ENCODE results near the gene OPCML. TPM values are rescaled to one million over a fixed set of nuclear protein-coding genes. Genes with fewer than 3 reads are reported as not detected.

The OPCML gene
- total RNA-seq, 1 experiment from 2014 or later: not detected

- no peaks in the 10 kb centered on the region for H3K36me3 ChIP-seq (ENCODE audit: control insufficient read depth, insufficient read depth, low read length)
- POLR2A ChIA-PET: no interaction called here
- DNase-seq: no peak
- no peaks in the 10 kb centered on the region for H3K9me3 ChIP-seq
- Mint-ChIP-seq H3K27me3 (ENCODE audit: insufficient read depth, unreplicated experiment) (peaks cover 12% of the 10 kb centered on the region), H3K27ac (ENCODE audit: unreplicated experiment) (no peak overlapping the region), H3K36me3 (ENCODE audit: insufficient read depth, unreplicated experiment) (no peaks in the 10 kb centered on the region), H3K9me3 (ENCODE audit: unreplicated experiment) (no peaks in the 10 kb centered on the region), H3K4me3 (ENCODE audit: unreplicated experiment) (no peak overlapping the region), H3K4me1 (ENCODE audit: low read depth, unreplicated experiment) (no peaks in the 10 kb centered on the region)
- no peak for TF ChIP-seq CTCF (IDR thresholded peaks at IDR 0.05; ENCODE audit: insufficient read depth in 1 of 2, low read depth in 1 of 2, low read length in 1 of 2, severe bottlenecking in 1 of 2, unreplicated experiment in 1 of 2)
- H3K4me3 ChIP-seq (ENCODE audit: low read depth, low read length): no peak overlapping the region
- intact Hi-C loops (cut with micrococcal nuclease; ENCODE audit: unreplicated experiment): no loop called here
- H3K27me3 ChIP-seq (replicated peaks; ENCODE audit: control insufficient read depth, insufficient read depth, low read length): no peaks in the 10 kb centered on the region
- no TSS peak for BruUV-seq (replicated peaks)
- no peaks in the 10 kb centered on the region for H3K4me1 ChIP-seq
- CTCF ChIA-PET: no interaction called here
Observed at GRCh38 chr11:132405728-132406127, 1126.6 kb downstream of the OPCML start.

- no peaks in the 10 kb centered on the region for H3K9me3 Mint-ChIP-seq (ENCODE audit: unreplicated experiment)
- BruUV-seq (replicated peaks): no TSS peak
- peak in 1 of 2 experiments; percentile 44 for DNase-seq
- H3K9me3 ChIP-seq: no peaks in the 10 kb centered on the region
- ChIA-PET POLR2A (no interaction called here), CTCF (interaction anchor here (1.1 kb wide), 1 partner anchor 120 kb away, joined by 3 read pairs; no protein-coding TSS in a partner anchor)
- no peak overlapping the region for H3K4me3 ChIP-seq (ENCODE audit: low read depth, low read length)
- H3K4me3 Mint-ChIP-seq (ENCODE audit: unreplicated experiment): no peak overlapping the region
- H3K4me1 ChIP-seq: no peaks in the 10 kb centered on the region
- H3K27ac Mint-ChIP-seq (ENCODE audit: unreplicated experiment): no peak overlapping the region
- no peaks in the 10 kb centered on the region for H3K36me3 Mint-ChIP-seq (ENCODE audit: insufficient read depth, unreplicated experiment)
- intact Hi-C loops (cut with micrococcal nuclease; ENCODE audit: unreplicated experiment): no loop called here
- no peaks in the 10 kb centered on the region for H3K36me3 ChIP-seq (ENCODE audit: control insufficient read depth, insufficient read depth, low read length)
- H3K27me3 Mint-ChIP-seq (ENCODE audit: insufficient read depth, unreplicated experiment): peaks cover 14% of the 10 kb centered on the region
- H3K27me3 ChIP-seq (replicated peaks; ENCODE audit: control insufficient read depth, insufficient read depth, low read length): no peaks in the 10 kb centered on the region
- H3K4me1 Mint-ChIP-seq (ENCODE audit: low read depth, unreplicated experiment): no peaks in the 10 kb centered on the region
- peak; percentile 28 to 37 for TF ChIP-seq CTCF (IDR thresholded peaks at IDR 0.05; ENCODE audit: insufficient read depth in 1 of 2, low read depth in 1 of 2, low read length in 1 of 2, severe bottlenecking in 1 of 2, unreplicated experiment in 1 of 2)
Observed at GRCh38 chr11:132402071-132402684, 1130.1 kb downstream of the OPCML start.

- intact Hi-C loops (cut with micrococcal nuclease; ENCODE audit: unreplicated experiment): no loop called here
- no peak overlapping the region for H3K4me3 ChIP-seq (ENCODE audit: low read depth, low read length)
- no peak overlapping the region for H3K27ac Mint-ChIP-seq (ENCODE audit: unreplicated experiment)
- no peaks in the 10 kb centered on the region for H3K27me3 ChIP-seq (replicated peaks; ENCODE audit: control insufficient read depth, insufficient read depth, low read length)
- no TSS peak for BruUV-seq (replicated peaks)
- H3K4me3 Mint-ChIP-seq (ENCODE audit: unreplicated experiment): no peak overlapping the region
- H3K9me3 Mint-ChIP-seq (ENCODE audit: unreplicated experiment): no peaks in the 10 kb centered on the region
- no peaks in the 10 kb centered on the region for H3K4me1 ChIP-seq
- peaks cover 4% of the 10 kb centered on the region for H3K27me3 Mint-ChIP-seq (ENCODE audit: insufficient read depth, unreplicated experiment)
- no peaks in the 10 kb centered on the region; the same call in 1 of the 2 replicates for H3K9me3 ChIP-seq
- ChIA-PET POLR2A (no interaction called here), CTCF (no interaction called here)
- H3K36me3 ChIP-seq (ENCODE audit: control insufficient read depth, insufficient read depth, low read length): no peaks in the 10 kb centered on the region
- H3K4me1 Mint-ChIP-seq (ENCODE audit: low read depth, unreplicated experiment): no peaks in the 10 kb centered on the region
- no peaks in the 10 kb centered on the region for H3K36me3 Mint-ChIP-seq (ENCODE audit: insufficient read depth, unreplicated experiment)
- TF ChIP-seq CTCF (IDR thresholded peaks at IDR 0.05; ENCODE audit: insufficient read depth in 1 of 2, low read depth in 1 of 2, low read length in 1 of 2, severe bottlenecking in 1 of 2, unreplicated experiment in 1 of 2): no peak
- no peak for DNase-seq
Observed at GRCh38 chr11:132396318-132396717, 1136.0 kb downstream of the OPCML start.
